ENCODE measurements around the gene ITSN2.

Gene ITSN2

GRCh38 chr2:24332791-24333540 lies 27.4 kb downstream of the ITSN2 start:
- no peak for DNase-seq

GRCh38 chr2:24330161-24330560 lies 30.2 kb downstream of the ITSN2 start:
- DNase-seq, result no peak

- no peak for DNase-seq
These were observed 30.6 kb downstream of the ITSN2 start for GRCh38 chr2:24329700-24330099.

GRCh38 chr2:24328010-24328409 lies 32.3 kb downstream of the ITSN2 start:
- DNase-seq, result no peak

GRCh38 chr2:24317491-24317920 lies 42.8 kb downstream of the ITSN2 start:
- DNase-seq, result no peak

GRCh38 chr2:24315669-24316068 lies 44.7 kb downstream of the ITSN2 start:
- no peak for DNase-seq

- DNase-seq, result peak; percentile 25
These were observed 46.3 kb downstream of the ITSN2 start for GRCh38 chr2:24313744-24314632.

- DNase-seq, result no peak
These were observed 52.4 kb downstream of the ITSN2 start for GRCh38 chr2:24307961-24308360.

GRCh38 chr2:24304631-24305030 lies 55.7 kb downstream of the ITSN2 start:
- peak; percentile 11 for DNase-seq

GRCh38 chr2:24304098-24304497 lies 56.2 kb downstream of the ITSN2 start:
- peak; percentile 76 for DNase-seq

GRCh38 chr2:24301599-24301998 lies 58.7 kb downstream of the ITSN2 start:
- DNase-seq, result no peak

- no peak for DNase-seq
These were observed 62.7 kb downstream of the ITSN2 start for GRCh38 chr2:24297663-24298062.

- DNase-seq, result no peak
These were observed 73.2 kb downstream of the ITSN2 start for GRCh38 chr2:24287171-24287570.

- DNase-seq, result no peak
These were observed 74.7 kb downstream of the ITSN2 start for GRCh38 chr2:24285484-24286152.

GRCh38 chr2:24280645-24281044 lies 79.7 kb downstream of the ITSN2 start:
- no peak for DNase-seq

GRCh38 chr2:24280161-24280560 lies 80.2 kb downstream of the ITSN2 start:
- no peak for DNase-seq

GRCh38 chr2:24276349-24276899 lies 83.9 kb downstream of the ITSN2 start:
- DNase-seq, result no peak

GRCh38 chr2:24274809-24275208 lies 85.5 kb downstream of the ITSN2 start:
- no peak for DNase-seq

- no peak for DNase-seq
These were observed 86.7 kb downstream of the ITSN2 start for GRCh38 chr2:24273598-24273997.

- peak; percentile 12 for DNase-seq
These were observed 87.4 kb downstream of the ITSN2 start for GRCh38 chr2:24272907-24273306.

GRCh38 chr2:24272161-24272802 lies 88.1 kb downstream of the ITSN2 start:
- no peak for DNase-seq

- DNase-seq, result peak; percentile 29
These were observed 91.1 kb downstream of the ITSN2 start for GRCh38 chr2:24269265-24269664.

GRCh38 chr2:24265212-24265611 lies 95.1 kb downstream of the ITSN2 start:
- no peak for DNase-seq
